Mucosa of descending colon (tissue), 3 donors: ENCODE measurements around the gene FRAS1. TPM values are rescaled to one million over a fixed set of nuclear protein-coding genes. Genes with fewer than 3 reads are reported as not detected.

Experiments
- ATAC-seq: fragments of 200-7000 bp; cut with Tn5 transposase; one replicate; pipeline ENCODE4 v1.9.1; 2020; ENCODE audit warnings: mild to moderate bottlenecking, moderate library complexity
- DNase-seq, 3 donors: peaks; one replicate each; pipeline ENCODE4 v3.0.0-alpha.2; 2020
- H3K36me3 ChIP-seq: fragments of 200-600 bp; one replicate; pipeline ENCODE4 v1.8.0; 2021; ENCODE audit warnings: low read depth, mild to moderate bottlenecking
- H3K4me1 ChIP-seq: fragments of 200-600 bp; one replicate; pipeline ENCODE4 v1.8.0; 2021; ENCODE audit warnings: low read depth, mild to moderate bottlenecking
- H3K4me3 ChIP-seq: fragments of 200-600 bp; one replicate; pipeline ENCODE4 v1.8.0; 2021; ENCODE audit warnings: mild to moderate bottlenecking
- H3K9me3 ChIP-seq: fragments of 200-600 bp; one replicate; pipeline ENCODE4 v1.8.0; 2021; ENCODE audit warnings: mild to moderate bottlenecking
- intact Hi-C, 2 donors: fragments of 100-400 bp; cut with DNase I in 1 of 2; cut with micrococcal nuclease in 1 of 2; formaldehyde crosslinking; loops; one replicate each; pipeline versions ENCODE4 v1.11.0 to v1.11.1; 2022; cut with DNase I, micrococcal nuclease
- total RNA-seq, 3 donors: library from RNA; stranded (reverse); fragmentation: NEBNext Ultra II Directional in 2 of 3; extraction: Animal tissue kit (Norgen Biotek cat#: 25700) in 2 of 3; gene quantifications; one replicate each; pipeline versions ENCODE4 v1.2.1 to v1.2.4, GENCODE V29; 2021 to 2023
- TF ChIP-seq, protein P1 (sequence below): fragments of 200-600 bp; IDR thresholded peaks from one replicate; pipeline ENCODE4 v1.8.0; 2022; ENCODE audit warnings: antibody characterized with exemption, mild to moderate bottlenecking
- donor health status: DM: no; HTN: no; CAD: no; lungs with moderate emphysema.
- donor health status: DM: no; HTN: no; CAD: no.
- donor health status: DM: no; HTN: yes; CAD: no.

Gene FRAS1
- total RNA-seq, 3 donors from 2014 or later, result 1.2 to 9.3 (median 2.2) TPM

DNA sequence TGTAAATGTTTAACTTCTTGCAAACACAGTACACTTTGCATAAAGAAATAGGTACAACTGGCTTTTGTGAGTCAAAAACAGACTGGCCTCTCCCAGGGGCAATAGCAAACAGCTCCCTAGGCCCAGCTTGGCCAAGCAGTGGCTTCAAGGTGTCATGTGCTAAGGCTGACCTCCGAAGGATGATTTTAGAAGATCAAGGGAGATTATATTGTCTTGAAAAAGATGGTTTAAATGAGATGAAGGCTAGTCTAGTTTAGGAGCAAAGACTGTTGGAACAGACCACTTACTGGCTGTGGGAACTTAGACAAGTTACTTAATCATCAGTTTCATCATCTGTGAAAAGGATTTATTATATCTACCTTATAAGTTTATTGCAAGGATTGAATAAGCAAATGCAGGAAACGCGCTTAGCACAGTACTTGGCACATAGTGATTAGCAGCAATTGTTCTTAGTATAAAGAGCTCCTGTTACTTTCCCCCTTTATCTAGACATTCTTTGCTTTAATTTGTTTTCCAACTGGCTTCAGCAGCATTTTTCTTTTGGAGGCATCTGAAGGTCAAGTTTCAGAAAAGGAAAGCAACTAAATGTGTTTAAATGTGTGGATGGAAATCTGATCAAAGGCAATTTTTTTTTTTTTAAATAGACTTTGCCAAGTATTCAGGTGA lies 511.6 kb downstream of the FRAS1 start:
- peaks cover 10% of the 10 kb centered on the region for H3K4me1 ChIP-seq
- ATAC-seq (no peak), DNase-seq (no peak)
- TF ChIP-seq, protein P1, sequence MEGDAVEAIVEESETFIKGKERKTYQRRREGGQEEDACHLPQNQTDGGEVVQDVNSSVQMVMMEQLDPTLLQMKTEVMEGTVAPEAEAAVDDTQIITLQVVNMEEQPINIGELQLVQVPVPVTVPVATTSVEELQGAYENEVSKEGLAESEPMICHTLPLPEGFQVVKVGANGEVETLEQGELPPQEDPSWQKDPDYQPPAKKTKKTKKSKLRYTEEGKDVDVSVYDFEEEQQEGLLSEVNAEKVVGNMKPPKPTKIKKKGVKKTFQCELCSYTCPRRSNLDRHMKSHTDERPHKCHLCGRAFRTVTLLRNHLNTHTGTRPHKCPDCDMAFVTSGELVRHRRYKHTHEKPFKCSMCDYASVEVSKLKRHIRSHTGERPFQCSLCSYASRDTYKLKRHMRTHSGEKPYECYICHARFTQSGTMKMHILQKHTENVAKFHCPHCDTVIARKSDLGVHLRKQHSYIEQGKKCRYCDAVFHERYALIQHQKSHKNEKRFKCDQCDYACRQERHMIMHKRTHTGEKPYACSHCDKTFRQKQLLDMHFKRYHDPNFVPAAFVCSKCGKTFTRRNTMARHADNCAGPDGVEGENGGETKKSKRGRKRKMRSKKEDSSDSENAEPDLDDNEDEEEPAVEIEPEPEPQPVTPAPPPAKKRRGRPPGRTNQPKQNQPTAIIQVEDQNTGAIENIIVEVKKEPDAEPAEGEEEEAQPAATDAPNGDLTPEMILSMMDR, result no peak
- intact Hi-C loops, result no loop called here
- no peaks in the 10 kb centered on the region for H3K9me3 ChIP-seq
- no peak overlapping the region for H3K4me3 ChIP-seq
- no peaks in the 10 kb centered on the region for H3K36me3 ChIP-seq

DNA sequence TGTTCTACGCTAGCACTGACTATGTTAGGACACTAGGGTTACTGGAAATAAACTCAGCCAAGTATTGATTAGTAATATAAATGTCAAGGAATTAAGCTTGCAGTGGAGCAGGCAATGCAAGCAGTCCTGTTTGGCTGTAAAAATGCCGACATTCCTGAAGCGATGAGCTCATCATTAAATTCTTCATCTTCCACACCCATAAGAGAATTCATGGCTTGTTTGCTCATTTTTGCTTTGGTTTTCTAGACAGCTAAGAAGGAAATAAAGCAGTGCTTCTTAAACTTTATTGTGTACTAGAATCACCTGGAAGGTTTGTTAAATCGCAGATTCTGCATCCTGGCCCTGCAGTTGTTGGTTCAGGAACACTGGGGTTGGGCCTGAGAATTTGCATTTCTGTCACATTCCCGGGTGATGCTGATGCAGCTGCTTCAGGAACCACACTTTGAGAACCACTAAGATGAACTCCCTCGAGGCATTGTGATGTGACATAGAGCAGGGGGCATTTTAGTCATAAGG lies 512.2 kb downstream of the FRAS1 start:
- H3K4me3 ChIP-seq, result no peak overlapping the region
- no peaks in the 10 kb centered on the region for H3K9me3 ChIP-seq
- intact Hi-C loops, result no loop called here
- H3K36me3 ChIP-seq, result no peaks in the 10 kb centered on the region
- TF ChIP-seq, protein P1, result no peak
- DNase-seq (no peak), ATAC-seq (peak; percentile 28)
- peaks cover 10% of the 10 kb centered on the region for H3K4me1 ChIP-seq

DNA sequence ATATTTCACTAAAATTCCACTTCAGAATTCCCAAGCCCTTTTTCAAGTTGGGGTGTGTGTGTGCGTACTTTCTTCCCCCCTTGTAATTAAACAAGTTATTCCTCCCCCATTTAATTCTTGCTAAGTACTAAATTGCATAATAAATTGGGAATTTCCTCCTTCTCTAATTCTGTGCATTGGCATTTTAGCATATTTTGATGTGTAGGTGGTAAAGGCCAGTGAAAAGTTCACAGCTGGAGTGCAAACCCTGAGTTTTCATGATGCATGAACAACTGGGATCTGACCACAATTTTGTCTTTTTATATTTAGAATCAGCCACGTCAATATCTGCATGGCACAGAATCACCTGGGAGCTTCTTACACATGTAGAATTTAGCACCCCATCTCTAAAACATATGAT lies 513.0 kb downstream of the FRAS1 start:
- intact Hi-C loops, result no loop called here

DNA sequence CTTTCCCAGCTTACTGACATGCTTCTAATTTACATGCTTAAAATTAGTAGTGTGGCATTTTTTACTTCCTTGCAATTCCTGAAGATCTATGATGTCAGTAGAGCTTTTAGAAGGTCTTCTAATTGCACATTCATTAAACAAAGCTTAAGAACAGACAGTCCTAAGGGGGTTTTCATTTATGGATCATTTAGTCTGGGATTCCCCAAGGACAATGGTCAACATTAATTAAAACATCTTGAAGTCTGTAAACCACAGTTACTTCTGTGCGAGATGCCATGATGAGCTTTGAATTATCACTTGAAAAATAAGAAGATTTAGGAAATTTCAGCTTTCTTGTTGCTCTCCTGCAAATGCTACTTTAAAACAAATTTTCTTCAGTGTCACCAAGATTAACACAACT lies 514.7 kb downstream of the FRAS1 start:
- H3K4me1 ChIP-seq, result peaks cover 8% of the 10 kb centered on the region
- ATAC-seq (no peak), DNase-seq (no peak)
- intact Hi-C loops, result no loop called here
- H3K4me3 ChIP-seq, result no peak overlapping the region
- no peaks in the 10 kb centered on the region for H3K9me3 ChIP-seq
- TF ChIP-seq, protein P1, result no peak
- no peaks in the 10 kb centered on the region for H3K36me3 ChIP-seq

More for the DNA sequence above, 513.0 kb downstream of the FRAS1 start:
- no peak for DNase-seq
- TF ChIP-seq, protein P1, result no peak
- no peak for ATAC-seq
- H3K4me1 ChIP-seq, result peaks cover 10% of the 10 kb centered on the region
- H3K36me3 ChIP-seq, result no peaks in the 10 kb centered on the region
- no peak overlapping the region for H3K4me3 ChIP-seq
- H3K9me3 ChIP-seq, result no peaks in the 10 kb centered on the region

DNA sequence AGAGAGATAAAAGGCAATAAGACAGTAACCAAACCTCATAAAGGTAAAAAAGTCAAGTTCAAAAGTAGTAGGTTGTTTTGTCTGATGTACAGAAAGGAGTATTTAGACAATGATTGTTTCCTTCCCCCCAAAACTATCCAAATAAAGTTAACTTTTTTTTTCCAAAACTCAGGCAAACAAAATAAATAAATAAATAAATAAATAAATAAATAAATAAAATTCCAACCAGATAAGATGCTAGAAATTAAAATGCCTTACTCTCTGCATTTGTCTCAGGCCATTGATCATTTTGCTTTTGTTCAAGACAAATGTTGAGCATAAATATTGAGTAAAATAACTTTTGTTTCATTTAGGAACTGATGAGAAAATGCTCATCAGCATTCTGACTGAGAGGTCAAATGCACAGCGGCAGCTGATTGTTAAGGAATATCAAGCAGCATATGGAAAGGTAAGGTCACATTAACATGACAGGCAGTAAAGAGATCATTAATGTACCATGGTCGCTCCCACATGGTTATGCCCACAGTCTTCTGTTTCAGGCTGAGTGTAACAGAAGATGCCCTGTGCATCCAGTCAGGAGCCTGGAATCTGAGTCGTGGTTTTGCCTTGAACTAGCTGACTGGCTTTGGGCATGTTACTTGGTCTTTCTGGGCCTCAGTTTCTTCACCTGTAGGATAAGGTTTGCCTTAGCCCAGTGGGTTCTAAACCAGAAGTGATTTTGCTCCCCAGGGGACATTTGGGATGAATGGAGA lies 521.7 kb downstream of the FRAS1 start:
- DNase-seq (no peak), ATAC-seq (no peak)
- H3K9me3 ChIP-seq, result no peaks in the 10 kb centered on the region
- no peak overlapping the region for H3K4me3 ChIP-seq
- TF ChIP-seq, protein P1, result no peak
- no peaks in the 10 kb centered on the region for H3K36me3 ChIP-seq
- intact Hi-C loops, result no loop called here
- H3K4me1 ChIP-seq, result no peaks in the 10 kb centered on the region
